Thyroid gland (tissue), 4 donors: ENCODE data around the gene STUM.

Experiments used
- CTCF ChIP-seq, 6 experiments: fragments of 200-600 bp in 3 of 6; fragments of 450-650 bp in 3 of 6; sonication (generic) in 3 of 6; IDR thresholded peaks; one replicate each; pipeline ENCODE4 v1.5.1; 2016 to 2019; ENCODE audit warnings: antibody characterized with exemption in 6 of 6, mild to moderate bottlenecking in 2 of 6, inconsistent platforms in 1 of 6, moderate library complexity in 1 of 6
- POLR2A ChIP-seq, 2 donors: fragments of 450-650 bp; IDR thresholded peaks; one replicate each; pipeline ENCODE4 v1.6.1; 2017; ENCODE audit warnings: antibody characterized with exemption in 2 of 2, mild to moderate bottlenecking in 2 of 2, moderate library complexity in 1 of 2

GRCh38 chr1:226553924-226554282, 5.3 kb downstream of the STUM start:
- TF ChIP-seq POLR2A (IDR thresholded peaks at IDR 0.05) = no peak
- no peak for TF ChIP-seq CTCF (IDR thresholded peaks at IDR 0.05)
